Activated CD4-positive, alpha-beta memory T cell treated with anti-CD3 and anti-CD28 coated beads for 36 hours (primary cell): ENCODE results near the gene LSM6. TPM values are rescaled to one million over a fixed set of nuclear protein-coding genes. Genes with fewer than 3 reads are reported as not detected.

Experiments
- CTCF ChIA-PET: fragments of 350-600 bp; sonication (Branson Sonifier 250); formaldehyde crosslinking; loops from one replicate; lab custom pipeline; 2021; ENCODE audit warnings: antibody characterized with exemption, inconsistent platforms; lab: Charles Lee
- POLR2A ChIA-PET: fragments of 350-600 bp; sonication (Branson Sonifier 250); formaldehyde crosslinking; loops from one replicate; lab custom pipeline; 2021; ENCODE audit warnings: antibody characterized with exemption; lab: Charles Lee
- DNase-seq: peaks from one replicate; pipeline ENCODE4 v3.0.0-alpha.2; 2020
- H3K27ac Mint-ChIP-seq: one replicate; pipeline ENCODE4 v1.8.0; 2021; ENCODE audit warnings: mixed read lengths
- H3K27me3 Mint-ChIP-seq: one replicate; pipeline ENCODE4 v1.8.0; 2021; ENCODE audit warnings: mixed read lengths
- H3K36me3 Mint-ChIP-seq: one replicate; pipeline ENCODE4 v1.8.0; 2021; ENCODE audit warnings: mixed read lengths
- H3K4me1 Mint-ChIP-seq: one replicate; pipeline ENCODE4 v1.8.0; 2021; ENCODE audit warnings: low read depth, mixed read lengths
- H3K4me3 Mint-ChIP-seq: one replicate; pipeline ENCODE4 v1.8.0; 2021; ENCODE audit warnings: mild to moderate bottlenecking, mixed read lengths
- H3K9me3 Mint-ChIP-seq: one replicate; pipeline ENCODE4 v1.8.0; 2021; ENCODE audit warnings: mixed read lengths
- intact Hi-C: fragments of 100-400 bp; cut with micrococcal nuclease; formaldehyde crosslinking; loops from one replicate; pipeline ENCODE4 v1.15.1; 2023
- total RNA-seq, 2 experiments: library from RNA; stranded (reverse); gene quantifications; one replicate each; pipeline ENCODE4 v1.2.3, GENCODE V29; 2021

LSM6 gene
- total RNA-seq, 2 experiments from 2014 or later: 64.2 to 65.5 TPM

GRCh38 chr4:146229406-146229805, 53.9 kb downstream of the LSM6 start:
- intact Hi-C loops: no loop called here
- Mint-ChIP-seq H3K9me3 (no peaks in the 10 kb centered on the region), H3K4me1 (no peaks in the 10 kb centered on the region), H3K27ac (no peak overlapping the region), H3K27me3 (no peaks in the 10 kb centered on the region), H3K4me3 (no peak overlapping the region), H3K36me3 (no peaks in the 10 kb centered on the region)
- CTCF ChIA-PET: interaction anchor here (0.8 to 1.0 kb wide), 2 partner anchors 8 to 15 kb away, joined by 4 read pairs; no protein-coding TSS in a partner anchor
- no peak for DNase-seq
- POLR2A ChIA-PET: no interaction called here

- CTCF ChIA-PET: interaction anchor here (1.1 to 1.4 kb wide), 2 partner anchors 8 to 12 kb away, joined by 3 to 4 read pairs; no protein-coding TSS in a partner anchor
- H3K27ac Mint-ChIP-seq: no peak overlapping the region
Measured at GRCh38 chr4:146232131-146232722, 56.7 kb downstream of the LSM6 start.

GRCh38 chr4:146235654-146236177, 60.2 kb downstream of the LSM6 start:
- Mint-ChIP-seq H3K27ac (no peak overlapping the region), H3K27me3 (no peaks in the 10 kb centered on the region), H3K9me3 (no peaks in the 10 kb centered on the region), H3K4me1 (no peaks in the 10 kb centered on the region), H3K4me3 (no peak overlapping the region), H3K36me3 (no peaks in the 10 kb centered on the region)
- intact Hi-C loops: no loop called here
- no peak for DNase-seq
- ChIA-PET CTCF (no interaction called here), POLR2A (no interaction called here)

More at GRCh38 chr4:146232131-146232722, 56.7 kb downstream of the LSM6 start:
- H3K9me3 Mint-ChIP-seq: no peaks in the 10 kb centered on the region
- no peak for DNase-seq
- H3K4me1 Mint-ChIP-seq: no peaks in the 10 kb centered on the region
- H3K4me3 Mint-ChIP-seq: no peak overlapping the region
- H3K36me3 Mint-ChIP-seq: no peaks in the 10 kb centered on the region
- H3K27me3 Mint-ChIP-seq: no peaks in the 10 kb centered on the region
- intact Hi-C loops: no loop called here
- POLR2A ChIA-PET: no interaction called here

- H3K36me3 Mint-ChIP-seq: no peaks in the 10 kb centered on the region
- ChIA-PET POLR2A (no interaction called here), CTCF (no interaction called here)
- H3K4me3 Mint-ChIP-seq: no peak overlapping the region
- no peaks in the 10 kb centered on the region for H3K9me3 Mint-ChIP-seq
- no peak overlapping the region for H3K27ac Mint-ChIP-seq
- intact Hi-C loops: no loop called here
- H3K27me3 Mint-ChIP-seq: no peaks in the 10 kb centered on the region
- no peaks in the 10 kb centered on the region for H3K4me1 Mint-ChIP-seq
- no peak for DNase-seq
Measured at GRCh38 chr4:146236216-146236615, 60.7 kb downstream of the LSM6 start.

GRCh38 chr4:146237092-146237491, 61.6 kb downstream of the LSM6 start:
- Mint-ChIP-seq H3K27ac (no peak overlapping the region), H3K4me1 (peaks cover 3% of the 10 kb centered on the region), H3K36me3 (no peaks in the 10 kb centered on the region), H3K27me3 (peaks cover 2% of the 10 kb centered on the region), H3K4me3 (no peak overlapping the region), H3K9me3 (no peaks in the 10 kb centered on the region)
- DNase-seq: no peak
- intact Hi-C loops: no loop called here
- ChIA-PET CTCF (no interaction called here), POLR2A (no interaction called here)

GRCh38 chr4:146238107-146238506, 62.6 kb downstream of the LSM6 start:
- no peaks in the 10 kb centered on the region for H3K36me3 Mint-ChIP-seq
- peaks cover 10% of the 10 kb centered on the region for H3K4me1 Mint-ChIP-seq
- intact Hi-C loops: no loop called here
- POLR2A ChIA-PET: no interaction called here
- H3K4me3 Mint-ChIP-seq: no peak overlapping the region
- H3K27me3 Mint-ChIP-seq: peaks cover 2% of the 10 kb centered on the region
- CTCF ChIA-PET: interaction anchor here (1.1 kb wide), 1 partner anchor 9 kb away, joined by 4 read pairs; no protein-coding TSS in a partner anchor
- DNase-seq: no peak
- H3K9me3 Mint-ChIP-seq: no peaks in the 10 kb centered on the region
- H3K27ac Mint-ChIP-seq: no peak overlapping the region

Other genes with a start within 250 kb of the LSM6 start
- 10 to 100 TPM; 17.3 to 17.7 TPM for gene ZNF827, start 236.9 kb upstream of the LSM6 start, total RNA-seq
- under 1 TPM in 1 of 2 experiments, not detected in 1; 0.21 TPM for gene REELD1, start 38.8 kb downstream of the LSM6 start, total RNA-seq